ENCODE measurements around the gene EOLA1. TPM values are rescaled to one million over a fixed set of nuclear protein-coding genes. Genes with fewer than 3 reads are reported as not detected.
A peak's percentile ranks its signal among the peaks of the same experiment; 100 is the strongest.

The EOLA1 gene
- total and polyA plus RNA-seq, 2 of the 4 experiments (the other 2 are of a cell fraction) = 15.5 to 16.8 TPM

- CTCF ChIA-PET = interaction anchor here (1.7 kb wide), 1 partner anchor 30 kb away, joined by 4 read pairs; no protein-coding TSS in a partner anchor
- no peak overlapping the region for H2AK5ac ChIP-seq (ENCODE audit: low read depth, low read length)
- no peaks in the 10 kb centered on the region for H4K20me1 ChIP-seq (ENCODE audit: insufficient read depth, low read length)
- H3K36me3 ChIP-seq (ENCODE audit: control insufficient read depth, insufficient read depth, low read length) = no peaks in the 10 kb centered on the region
- H3K14ac ChIP-seq (replicated peaks; ENCODE audit: low read depth, low read length) = no peak overlapping the region
- BruUV-seq (replicated peaks) = no TSS peak
- H3K4me1 ChIP-seq (ENCODE audit: control insufficient read depth, insufficient read depth, low read length) = 0 out of 2 replicates have a peak, but pooled peaks cover 2% of the 10 kb centered on the region
- ATAC-seq (ENCODE audit: low read depth) (peak; percentile 42; the same call in 1 of the 2 replicates), DNase-seq (peak; percentile 50)
- no peak overlapping the region for H3K56ac ChIP-seq (ENCODE audit: extremely low read depth, insufficient read depth, low read length)
- no peak overlapping the region for H3K27ac ChIP-seq (ENCODE audit: insufficient read depth, low read length)
- no peak overlapping the region for H3K4ac ChIP-seq (ENCODE audit: low read depth, low read length)
- dilution Hi-C loops (cut with HindIII; ENCODE audit: low sequenced_read_pairs, unreplicated experiment) (no loop called here), in situ Hi-C loops (cut with MboI; ENCODE audit: low sequenced_read_pairs) (loop anchor here (25.0 kb wide), 1 partner anchor 1226 kb away; no protein-coding TSS in a partner anchor), intact Hi-C loops (cut with micrococcal nuclease) (no loop called here)
- no peak overlapping the region for H2BK15ac ChIP-seq (ENCODE audit: low read depth, low read length)
- H3K23ac ChIP-seq (ENCODE audit: low read depth, low read length) = no peak overlapping the region
- POLR2A ChIA-PET (ENCODE audit: unreplicated experiment) = no interaction called here
- H2BK120ac ChIP-seq (ENCODE audit: low read depth, low read length) = no peak overlapping the region
- no peak overlapping the region for H2BK5ac ChIP-seq (ENCODE audit: low read depth, low read length, poor library complexity, severe bottlenecking)
- H3K9me3 ChIP-seq (ENCODE audit: control insufficient read depth, insufficient read depth, low read length) = no peaks in the 10 kb centered on the region
- no peak overlapping the region for H2AK9ac ChIP-seq (replicated peaks; ENCODE audit: low read depth, low read length, poor library complexity)
- no peak overlapping the region for H2BK20ac ChIP-seq (ENCODE audit: low read depth, low read length)
- TF ChIP-seq BHLHE40 (IDR thresholded peaks at IDR 0.05; ENCODE audit: low read depth, low read length) = no peak
- no peak for TF ChIP-seq FOS (IDR thresholded peaks at IDR 0.05; ENCODE audit: low read depth, low read length)
- TF ChIP-seq ELK1 (IDR thresholded peaks at IDR 0.05; ENCODE audit: borderline replicate concordance, low read depth, low read length) = no peak
- TF ChIP-seq NFE2L2 (IDR thresholded peaks at IDR 0.05; ENCODE audit: low read depth, low read length) = no peak
- TF ChIP-seq CHD1 (IDR thresholded peaks at IDR 0.05; ENCODE audit: low read depth, low read length) = no peak
- H3K18ac ChIP-seq (ENCODE audit: low read depth, low read length) = no peak overlapping the region
- no peaks in the 10 kb centered on the region for H3K79me1 ChIP-seq (ENCODE audit: low read depth in 1 of 2, low read length in 2 of 2)
- H3K4me2 ChIP-seq (ENCODE audit: low read depth, low read length) = no peak overlapping the region
- H3K27me3 ChIP-seq (ENCODE audit: control insufficient read depth, insufficient read depth, low read length) = peaks cover 10% of the 10 kb centered on the region
- no peak overlapping the region for H2AFZ ChIP-seq (replicated peaks; ENCODE audit: low read length, poor library complexity)
- no CpG with 5 or more reads among the region's 5 CpGs for WGBS, 2 experiments (ENCODE audit: extremely low coverage in 2 of 2, insufficient read length in 1 of 2)
- H3K4me3 ChIP-seq (ENCODE audit: insufficient read depth, low read depth, low read length) = no peak overlapping the region
- H3K9me1 ChIP-seq (ENCODE audit: insufficient read depth, low read length) = no peaks in the 10 kb centered on the region
- H4K8ac ChIP-seq (ENCODE audit: low read depth in 2 of 2, low read length in 2 of 2) = no peak overlapping the region
- no peak overlapping the region for H4K5ac ChIP-seq (ENCODE audit: low read depth, low read length)
- H3K9ac ChIP-seq (ENCODE audit: low read depth, low read length) = no peak overlapping the region
- H4K91ac ChIP-seq (ENCODE audit: insufficient read depth, low read depth, low read length) = no peak overlapping the region
Measured at GRCh38 chrX:149511081-149511480, 29.7 kb upstream of the EOLA1 start.
